HG03575 (cell line): ENCODE results near the gene SAT2.
"Not testable (repeated sequence)": the region's sequence is repeated elsewhere in the genome, so short reads cannot be mapped to it uniquely, and the experiment has no call there.

Source experiments
- ATAC-seq: cut with Tn5 transposase; IDR thresholded peaks from one replicate; pipeline ENCODE4 v1.9.1; 2021; ENCODE audit not compliant: unreplicated experiment, insufficient number of reproducible peaks, low FRiP score; ENCODE audit errors: extremely low read depth

The SAT2 gene

DNA sequence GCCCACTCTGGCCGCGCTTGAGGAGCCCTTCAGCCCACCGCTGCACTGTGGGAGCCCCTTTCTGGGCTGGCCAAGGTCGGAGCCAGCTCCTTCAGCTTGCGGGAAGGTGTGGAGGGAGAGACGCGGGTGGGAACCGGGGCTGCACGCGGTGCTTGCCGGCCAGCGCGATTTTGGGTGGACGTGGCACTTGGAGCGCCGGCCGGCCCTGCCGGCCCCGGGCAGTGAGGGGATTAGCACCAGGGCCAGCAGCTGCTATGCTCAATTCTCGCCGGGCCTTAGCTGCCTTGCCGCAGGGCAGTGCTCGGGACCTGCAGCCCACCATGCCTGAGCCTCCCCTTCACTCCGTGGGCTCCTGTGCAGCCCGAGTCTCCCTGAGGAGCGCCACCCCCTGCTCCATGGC lies 13.2 kb upstream of the SAT2 start:
- ATAC-seq: no peak

GRCh38 chr17:7636163-7636562 lies 8.5 kb upstream of the SAT2 start:
- no peak for ATAC-seq

- no peak for ATAC-seq
Observed at GRCh38 chr17:7634384-7634783, 6.8 kb upstream of the SAT2 start.

- ATAC-seq: no peak
Observed at GRCh38 chr17:7633093-7633492, 5.5 kb upstream of the SAT2 start.

GRCh38 chr17:7632492-7632894 lies 4.9 kb upstream of the SAT2 start:
- ATAC-seq: no peak

DNA sequence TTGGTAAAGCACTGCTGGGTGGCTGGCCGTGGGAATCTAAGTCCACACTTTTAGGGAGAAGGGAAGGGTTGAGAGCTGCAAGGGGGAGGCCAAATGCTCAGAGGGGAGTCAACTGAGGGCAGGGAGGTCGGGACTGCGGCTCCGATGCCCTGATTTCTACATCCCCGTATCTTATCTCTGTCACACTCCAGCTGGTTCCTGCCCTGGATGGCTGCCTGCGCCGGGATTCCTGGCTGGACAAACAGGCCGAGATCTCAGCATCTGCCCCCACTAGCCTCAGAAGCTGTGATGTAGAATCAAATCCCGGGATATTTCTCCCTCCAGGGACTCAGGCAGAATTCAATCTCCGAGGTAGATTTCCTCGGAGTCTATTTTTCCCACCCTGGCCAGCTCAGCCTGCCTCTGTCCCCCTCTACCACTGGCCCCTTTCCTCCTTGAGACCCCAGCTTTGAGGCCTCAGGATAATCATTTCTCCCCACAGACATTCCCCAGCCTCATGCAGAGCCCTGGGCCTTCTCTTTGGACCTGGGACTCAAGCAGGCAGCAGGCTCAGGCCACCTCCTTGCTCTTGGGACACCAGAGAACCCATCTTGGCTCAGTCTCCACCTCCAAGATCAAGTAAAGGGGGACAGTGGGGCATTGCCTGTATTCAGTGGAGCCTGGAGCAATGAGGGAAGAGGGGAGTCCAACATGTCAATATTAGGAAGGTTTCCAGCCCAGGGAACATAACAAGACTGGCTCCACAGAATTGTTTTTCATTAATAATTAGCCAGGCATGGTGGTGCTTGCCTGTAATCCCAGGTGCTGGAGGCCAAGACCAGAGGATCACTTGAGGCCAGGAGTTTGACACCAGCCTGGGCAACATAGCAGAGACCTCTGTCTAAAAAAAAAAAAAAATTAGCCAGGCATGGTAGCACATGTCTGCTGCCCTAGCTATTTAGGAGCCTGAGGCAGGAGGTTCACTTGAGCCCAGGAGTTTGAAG lies 4.1 kb upstream of the SAT2 start:
- ATAC-seq: no peak

DNA sequence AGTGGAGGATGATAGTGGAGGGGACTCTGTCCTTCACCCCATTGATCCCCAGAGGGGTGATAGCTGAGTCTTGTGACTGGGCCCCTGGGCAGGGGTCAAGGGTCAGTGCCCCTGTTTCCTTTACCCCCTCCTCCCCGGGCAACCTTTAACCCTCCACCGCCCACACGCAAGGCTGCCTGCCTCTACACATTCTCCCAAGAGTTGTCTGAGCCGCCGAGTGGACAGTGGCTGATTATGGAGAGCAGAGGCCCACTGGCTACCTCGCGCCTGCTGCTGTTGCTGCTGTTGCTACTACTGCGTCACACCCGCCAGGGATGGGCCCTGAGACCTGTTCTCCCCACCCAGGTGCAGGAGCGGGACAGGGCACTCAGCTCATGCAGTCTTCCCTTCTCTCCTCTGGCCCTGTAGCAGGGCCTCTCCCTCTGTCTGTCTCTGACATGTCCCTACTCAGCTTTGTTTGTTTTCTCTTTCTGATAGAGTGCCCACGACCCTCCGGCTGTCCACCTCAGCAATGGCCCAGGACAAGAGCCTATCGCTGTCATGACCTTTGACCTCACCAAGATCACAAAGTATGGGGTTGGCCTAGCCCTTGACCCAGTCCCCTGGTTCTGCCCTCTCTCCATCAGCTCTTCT lies 2.4 kb upstream of the SAT2 start, which contains the start of gene SHBG:
Gene SHBG, plus strand, starts transcription at position 197 of the 633 bp plus-strand sequence. Its CDS starts 38 bp downstream, at position 235.
- ATAC-seq: no peak

DNA sequence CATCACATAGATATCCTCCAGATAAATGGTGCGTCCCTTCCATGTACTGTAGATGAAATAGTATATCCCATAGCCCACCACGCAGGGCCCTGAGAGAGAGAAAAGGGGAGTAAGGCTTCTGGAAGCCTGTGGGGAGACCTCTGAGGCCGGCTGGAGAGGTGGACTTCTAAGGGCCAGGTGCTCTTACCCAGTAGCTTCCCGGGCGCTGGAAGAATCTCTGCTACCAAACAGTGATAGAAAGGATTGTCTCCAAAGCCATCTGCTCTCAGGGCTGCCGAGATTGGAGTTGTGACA lies 718 bp downstream of the SAT2 start:
- no peak for ATAC-seq

DNA sequence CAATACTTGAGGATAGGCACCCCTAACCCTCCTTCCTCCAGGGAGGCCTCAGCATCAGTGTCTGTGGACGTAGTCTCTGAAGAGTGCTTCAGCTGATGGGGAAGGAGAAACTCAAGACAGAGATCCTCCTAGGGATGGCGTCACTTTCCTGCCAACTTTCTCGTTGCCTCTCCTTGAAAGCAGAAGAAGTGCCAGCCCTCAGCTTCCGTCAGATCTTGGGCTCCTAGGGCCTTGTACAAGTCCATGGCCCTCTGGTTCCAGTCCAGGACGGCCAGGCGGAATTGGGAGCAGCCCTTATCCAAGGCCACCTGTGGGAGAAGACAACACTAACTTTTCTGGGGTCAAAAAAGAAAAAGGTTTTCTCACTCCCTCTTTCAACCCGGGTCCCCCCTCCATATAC lies 1.3 kb downstream of the SAT2 start:
- ATAC-seq: no peak

GRCh38 chr17:7625749-7626148 lies 1.9 kb downstream of the SAT2 start:
- ATAC-seq: not testable (repeated sequence)

DNA sequence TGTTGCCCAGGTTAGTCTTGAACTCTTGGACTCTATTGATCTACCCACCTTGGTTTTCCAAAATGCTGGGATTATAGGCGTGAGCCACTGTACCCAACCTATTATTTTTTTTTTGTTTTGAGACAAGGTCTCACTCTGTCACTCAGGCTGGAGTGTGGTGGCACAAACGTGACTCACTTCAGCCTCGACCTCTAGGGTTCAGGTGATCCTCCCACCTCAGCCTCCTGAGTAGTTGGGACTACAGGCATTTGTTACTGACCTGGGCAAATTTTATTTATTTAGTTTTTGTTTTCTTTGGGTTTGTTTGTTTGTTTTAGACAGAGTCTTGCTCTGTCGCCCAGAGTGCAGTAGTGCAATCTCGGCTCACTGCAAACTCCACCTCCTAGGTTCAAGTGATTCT lies 4.0 kb downstream of the SAT2 start:
- ATAC-seq: no peak

- no peak for ATAC-seq
Observed at GRCh38 chr17:7620835-7621234, 6.8 kb downstream of the SAT2 start.

- no peak for ATAC-seq
Observed at GRCh38 chr17:7618608-7619007, 9.0 kb downstream of the SAT2 start.

- no peak for ATAC-seq
Observed at GRCh38 chr17:7615265-7615747, 12.3 kb downstream of the SAT2 start.

DNA sequence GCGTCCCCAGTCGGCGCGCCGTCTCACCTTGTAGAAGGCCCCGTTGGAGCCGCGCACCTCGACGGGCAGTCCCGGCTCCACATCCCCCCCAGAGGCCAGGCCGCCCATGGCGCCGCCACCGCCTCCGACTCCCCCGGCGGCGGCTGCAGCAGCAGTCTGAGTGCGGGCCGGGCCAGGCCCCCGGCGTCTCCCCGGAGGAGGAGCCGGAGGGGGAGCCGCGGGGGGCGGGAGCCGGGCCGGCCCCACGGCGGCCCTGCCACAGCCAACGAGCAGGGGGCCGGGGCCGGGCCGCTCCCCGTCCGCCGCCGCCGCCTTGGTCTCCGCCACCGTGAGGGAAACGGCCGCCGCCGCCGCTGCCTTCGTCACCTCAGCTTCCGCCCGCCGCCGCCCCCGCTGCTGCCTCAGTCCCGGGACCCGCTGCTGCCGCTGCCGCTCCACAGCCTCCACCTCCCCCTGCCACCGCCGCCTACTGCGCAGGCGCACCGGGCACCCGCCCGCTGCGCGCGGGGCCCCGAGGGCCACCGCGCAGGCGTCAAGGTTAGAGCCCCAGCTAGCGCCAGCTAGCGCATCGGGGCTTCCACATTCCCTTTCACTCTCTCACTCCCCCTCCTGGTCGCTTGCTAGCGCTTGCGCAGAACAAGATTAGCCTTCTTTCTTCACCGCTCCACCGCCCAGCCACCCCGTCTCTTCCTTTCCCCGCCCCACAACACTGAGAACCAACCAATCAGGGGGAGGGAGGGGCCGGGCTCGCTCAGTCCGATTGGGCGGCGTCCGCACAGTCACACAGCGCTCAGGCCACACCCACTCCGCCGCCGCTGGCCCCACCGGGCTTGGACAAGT lies 13.0 kb downstream of the SAT2 start, which contains the start of gene FXR2:
Gene FXR2, minus strand, starts transcription at position 473 of the 840 bp plus-strand sequence. Its CDS starts 365 bp downstream, at position 108.
- peak; percentile 44 for ATAC-seq

DNA sequence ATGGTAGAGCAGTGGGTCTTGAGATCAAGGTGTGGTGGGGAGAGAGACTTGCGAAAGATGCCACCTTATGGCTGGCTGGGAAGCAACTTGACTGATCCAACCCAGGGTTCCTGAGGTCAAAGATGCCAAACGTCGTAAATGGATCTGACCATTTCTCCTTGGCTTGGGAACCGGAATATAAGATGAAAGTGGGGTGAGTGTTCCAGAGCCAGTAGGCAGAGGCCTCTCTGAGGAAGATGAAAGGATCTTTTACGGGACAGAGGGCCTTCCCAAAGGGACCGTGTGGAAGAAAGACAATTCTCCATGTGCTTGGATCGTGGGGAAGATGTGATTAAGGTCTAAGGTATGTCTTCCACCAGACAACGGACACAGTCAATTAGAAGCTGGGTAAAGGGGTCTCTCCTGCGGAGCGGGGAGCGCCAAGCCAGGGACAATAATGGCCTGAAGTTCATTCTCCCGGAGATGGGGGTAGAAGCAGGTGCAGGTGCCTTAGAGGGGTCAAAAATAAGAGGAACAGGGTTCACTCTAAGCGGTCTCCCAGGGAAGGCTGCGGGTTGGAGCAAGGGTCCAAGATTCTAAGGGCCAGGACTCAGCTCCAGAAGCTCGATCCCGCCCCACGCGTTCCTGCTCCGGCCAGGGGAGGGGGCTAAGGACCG lies 13.7 kb downstream of the SAT2 start:
- ATAC-seq: no peak

DNA sequence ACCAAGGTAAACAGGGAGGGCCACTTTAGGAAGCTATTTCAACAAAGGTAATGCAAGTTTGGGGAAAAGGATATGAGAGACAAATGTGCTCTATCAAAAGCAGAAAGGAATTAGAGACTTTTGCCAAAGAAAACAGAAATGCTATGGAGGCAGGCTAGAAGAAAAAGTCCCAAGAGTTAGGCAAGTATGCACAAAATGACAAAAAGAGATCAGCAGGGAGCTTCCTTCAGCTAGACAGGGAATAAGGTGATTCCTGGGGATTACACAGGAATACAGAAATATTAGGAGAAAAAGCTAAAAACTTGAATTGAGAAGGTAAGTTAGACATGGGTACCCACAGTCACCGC lies 15.4 kb downstream of the SAT2 start:
- ATAC-seq: no peak

GRCh38 chr17:7611635-7612293 lies 15.9 kb downstream of the SAT2 start:
- no peak for ATAC-seq
